HG03139 (cell line): ENCODE data around the gene INO80B.
"Not testable (repeated sequence)": the region's sequence is repeated elsewhere in the genome, so short reads cannot be mapped to it uniquely, and the experiment has no call there.

ENCODE experiments used
- ATAC-seq: cut with Tn5 transposase; IDR thresholded peaks from one replicate; pipeline ENCODE4 v1.9.1; 2021; ENCODE audit not compliant: unreplicated experiment

Gene INO80B

DNA sequence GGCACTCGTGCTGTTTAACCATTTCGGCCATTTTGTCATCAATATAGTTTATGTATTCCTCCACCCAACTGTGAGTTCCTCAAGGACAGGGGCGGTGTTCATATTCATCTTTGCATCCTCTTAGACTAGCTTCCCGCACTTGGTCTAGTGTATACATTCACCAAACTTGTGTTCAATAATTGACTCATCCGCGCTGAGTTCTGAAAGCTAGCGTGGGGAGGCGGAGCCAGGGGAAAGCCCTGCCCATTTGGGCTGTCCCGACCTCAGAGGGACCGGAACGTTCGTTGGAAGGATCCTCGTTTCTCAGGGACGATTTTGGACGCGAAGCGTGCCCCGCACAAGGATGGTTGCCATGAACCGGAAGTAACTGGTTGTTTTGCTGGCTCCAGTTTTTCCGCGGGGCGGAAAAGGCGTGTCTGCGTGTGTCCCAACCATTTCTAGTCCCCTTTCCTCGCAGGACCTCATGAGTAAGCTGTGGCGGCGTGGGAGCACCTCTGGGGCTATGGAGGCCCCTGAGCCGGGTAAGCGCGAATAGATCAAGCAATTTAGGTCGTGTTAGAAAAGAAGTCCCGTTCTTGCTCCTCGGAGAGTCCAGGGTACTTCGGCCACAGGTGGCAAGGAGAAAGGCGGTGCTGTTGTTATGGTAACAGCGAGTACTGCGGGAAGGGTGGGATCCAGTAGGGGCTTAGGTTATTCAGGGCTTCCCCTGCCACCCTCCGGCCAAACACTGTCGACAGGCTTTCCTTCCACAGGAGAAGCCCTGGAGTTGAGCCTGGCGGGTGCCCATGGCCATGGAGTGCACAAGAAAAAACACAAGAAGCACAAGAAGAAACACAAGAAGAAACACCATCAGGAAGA, at the start of gene INO80B:
INO80B (plus strand) TSS at position 434 of the 858 bp plus-strand sequence; CDS start at position 464, 30 bp downstream.
- ATAC-seq: peak; percentile 35

DNA sequence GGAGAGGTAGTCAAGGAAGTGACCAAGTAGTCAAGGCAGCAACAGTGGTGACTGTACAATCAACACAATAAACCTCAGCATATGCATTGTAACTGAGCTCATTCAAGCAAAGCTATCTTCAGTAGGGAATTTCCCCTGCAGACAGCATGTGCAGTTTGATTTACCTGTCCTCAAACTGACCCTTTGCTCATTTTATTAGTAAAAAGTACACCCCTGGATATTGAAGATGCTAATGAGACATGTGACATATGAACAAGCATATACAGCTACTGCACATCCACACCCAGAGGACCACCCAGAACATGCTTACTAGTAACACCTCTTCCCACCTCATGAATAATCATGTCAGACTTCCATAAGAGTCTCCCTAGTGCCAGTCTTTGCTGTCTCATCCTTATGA, 48.9 kb upstream of the INO80B start:
- no peak for ATAC-seq

DNA sequence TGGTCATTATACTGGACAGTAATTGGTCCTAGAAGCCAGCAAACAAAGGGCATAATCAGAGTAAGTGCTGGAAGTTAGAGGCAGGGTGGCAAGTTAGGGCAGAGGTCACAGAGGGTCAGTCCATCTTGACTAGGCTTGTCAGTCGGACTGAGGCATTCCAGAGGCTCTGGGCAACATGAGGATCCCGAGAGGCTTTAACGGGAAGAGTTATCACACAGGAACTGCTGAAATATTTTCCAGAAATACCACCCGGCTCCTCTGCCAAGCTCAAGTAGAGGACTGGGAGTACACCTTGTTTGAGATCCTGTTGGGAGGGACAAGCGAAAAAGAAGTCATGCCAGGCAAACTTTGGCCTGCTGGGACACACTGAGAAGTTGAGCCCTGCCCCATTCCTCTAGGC, 47.2 kb upstream of the INO80B start:
- ATAC-seq: no peak

DNA sequence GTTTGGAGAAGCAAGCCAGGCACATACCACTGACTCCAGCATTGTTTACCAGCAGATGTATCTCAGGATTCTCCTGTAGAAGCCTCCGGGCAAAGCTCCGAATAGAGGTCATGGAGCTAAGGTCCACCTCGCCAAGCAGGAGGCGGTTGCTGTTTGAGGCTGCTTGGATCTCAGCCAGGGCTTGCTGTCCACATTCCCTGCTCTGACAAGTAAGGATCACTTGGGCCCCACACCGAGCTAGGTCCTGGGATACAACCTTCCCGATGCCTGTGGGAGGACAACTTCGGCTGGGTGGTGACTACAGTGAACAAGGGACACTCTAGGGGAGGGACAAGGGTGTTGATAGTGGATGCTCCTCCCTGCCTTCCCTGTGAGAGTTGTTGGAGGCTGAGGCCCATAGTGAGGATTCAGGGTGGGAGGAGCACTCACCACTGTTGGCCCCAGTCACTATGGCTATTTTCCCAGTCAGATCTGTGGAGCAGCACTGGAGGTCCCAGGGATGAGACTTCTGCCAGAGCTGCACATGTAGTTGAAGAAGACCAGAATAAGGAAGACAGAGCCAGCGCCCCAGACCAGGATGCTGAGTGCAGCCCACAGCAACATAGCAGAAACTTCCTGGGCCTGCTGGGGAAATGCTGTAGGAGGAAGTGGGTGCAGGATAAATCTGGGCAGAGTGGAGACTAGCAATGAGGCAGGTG, 41.7 kb upstream of the INO80B start:
- ATAC-seq: no peak

GRCh38 chr2:74414441-74414840, 40.4 kb upstream of the INO80B start:
- ATAC-seq: no peak

- no peak for ATAC-seq
These were observed 39.8 kb upstream of the INO80B start for GRCh38 chr2:74414881-74415761.

DNA sequence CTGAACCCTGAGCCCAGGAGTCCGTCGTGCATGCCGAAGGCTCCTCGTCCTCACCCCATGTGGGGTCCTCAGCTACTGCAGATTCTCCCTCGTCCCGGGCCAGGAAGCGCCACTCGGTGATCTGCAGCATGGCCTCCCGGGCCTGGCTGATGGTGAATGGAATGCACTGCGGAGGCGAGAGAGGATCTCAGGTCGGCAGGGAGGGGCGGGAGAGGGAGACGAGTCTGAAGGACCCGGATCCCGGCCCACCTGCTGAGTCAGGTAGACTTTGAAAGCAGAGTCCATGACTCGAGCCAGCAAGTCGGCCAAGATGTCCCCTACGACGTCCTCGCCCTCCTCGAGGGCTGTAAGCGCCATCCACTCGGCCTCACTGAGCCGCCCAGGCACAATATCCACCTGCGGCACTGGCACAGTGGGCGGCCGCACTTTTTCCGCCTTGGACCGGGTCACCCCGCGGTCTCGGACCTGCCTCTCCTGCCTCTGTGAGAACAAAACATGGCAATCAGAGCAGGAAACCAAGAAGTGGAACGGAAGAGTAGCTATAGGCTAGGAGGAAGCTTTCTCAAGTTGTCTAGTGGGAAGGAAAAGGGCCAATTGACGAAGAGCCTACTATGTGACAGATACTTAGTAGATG, 39.0 kb upstream of the INO80B start:
- no peak for ATAC-seq

- no peak for ATAC-seq
These were observed 38.1 kb upstream of the INO80B start for GRCh38 chr2:74416778-74417177.

DNA sequence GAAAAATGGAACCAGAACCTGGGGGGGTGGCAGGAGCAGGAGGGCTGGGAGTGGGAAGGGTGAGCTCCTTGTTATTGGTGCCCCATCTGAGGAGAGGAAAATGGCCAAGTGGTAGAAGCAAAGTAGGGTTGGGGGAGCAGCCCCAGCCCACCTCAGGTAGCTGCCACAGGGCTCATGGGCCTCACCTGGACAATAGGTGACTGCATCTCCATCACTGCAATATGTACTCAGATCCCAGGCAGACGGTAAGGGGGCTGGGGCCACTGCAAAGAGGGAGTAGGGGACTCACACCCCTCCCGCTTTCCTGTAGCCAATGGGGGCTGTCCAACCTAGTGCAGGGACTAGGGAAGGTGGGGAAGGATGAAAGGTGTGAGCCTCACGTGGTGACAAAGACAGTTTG, 37.7 kb upstream of the INO80B start:
- ATAC-seq: no peak

GRCh38 chr2:74417763-74418162, 37.1 kb upstream of the INO80B start:
- ATAC-seq: no peak

DNA sequence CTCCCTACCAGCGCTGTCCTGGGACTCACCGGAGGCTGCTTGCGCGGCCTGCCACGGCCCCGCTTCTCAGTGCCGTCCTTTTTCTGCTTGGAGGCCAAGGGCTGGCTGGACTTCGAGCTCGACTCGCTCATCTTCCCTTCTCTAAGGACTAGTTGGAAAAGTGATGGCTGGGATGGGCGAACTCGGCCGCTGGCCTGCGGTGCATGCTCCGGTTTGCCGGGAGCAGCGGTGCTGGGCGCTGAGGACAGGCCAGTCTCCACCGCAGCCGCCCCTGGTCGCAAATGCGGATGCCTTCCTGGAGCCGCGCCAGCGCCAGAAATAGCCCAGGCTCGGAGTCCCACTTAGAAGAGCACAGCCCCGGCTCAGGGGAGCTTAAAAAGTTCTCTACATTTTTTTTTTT, 36.6 kb upstream of the INO80B start:
- ATAC-seq: no peak

DNA sequence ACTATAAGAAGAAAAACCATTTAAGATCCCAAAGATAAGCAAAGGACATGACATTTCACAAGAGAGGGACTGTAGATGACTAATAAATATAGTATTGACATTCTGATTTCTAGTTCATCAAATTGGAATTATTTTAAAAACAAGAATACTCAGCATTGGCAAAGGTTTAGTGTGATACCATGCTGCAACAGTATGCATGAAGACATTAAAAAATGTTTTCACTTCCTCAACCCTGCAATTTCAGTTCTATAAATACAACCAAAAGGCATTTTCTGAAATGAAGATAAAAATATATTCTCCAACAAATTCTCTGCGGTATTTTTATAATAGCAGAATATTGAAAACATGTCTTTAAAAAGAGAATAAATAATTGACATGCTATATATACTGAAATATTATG, 35.5 kb upstream of the INO80B start:
- ATAC-seq: no peak

DNA sequence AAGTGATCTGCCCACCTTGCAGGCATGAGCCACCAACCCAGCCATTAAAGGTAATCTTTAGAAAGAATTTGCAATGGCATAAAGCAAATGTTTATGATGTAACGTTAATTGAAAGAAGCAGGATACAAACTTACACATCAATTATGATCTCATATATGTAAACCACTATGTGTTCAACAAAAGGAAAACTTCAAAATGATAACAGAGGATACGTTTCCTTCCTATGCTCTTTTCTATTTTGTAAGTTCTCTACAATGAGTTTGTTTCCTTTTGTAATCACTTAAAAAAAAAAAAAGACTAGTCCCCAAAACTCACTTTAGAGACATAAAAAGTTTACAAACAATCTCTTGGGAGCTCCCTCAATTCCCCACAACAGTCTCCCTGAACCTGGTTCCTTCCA, 34.9 kb upstream of the INO80B start:
- ATAC-seq: no peak

DNA sequence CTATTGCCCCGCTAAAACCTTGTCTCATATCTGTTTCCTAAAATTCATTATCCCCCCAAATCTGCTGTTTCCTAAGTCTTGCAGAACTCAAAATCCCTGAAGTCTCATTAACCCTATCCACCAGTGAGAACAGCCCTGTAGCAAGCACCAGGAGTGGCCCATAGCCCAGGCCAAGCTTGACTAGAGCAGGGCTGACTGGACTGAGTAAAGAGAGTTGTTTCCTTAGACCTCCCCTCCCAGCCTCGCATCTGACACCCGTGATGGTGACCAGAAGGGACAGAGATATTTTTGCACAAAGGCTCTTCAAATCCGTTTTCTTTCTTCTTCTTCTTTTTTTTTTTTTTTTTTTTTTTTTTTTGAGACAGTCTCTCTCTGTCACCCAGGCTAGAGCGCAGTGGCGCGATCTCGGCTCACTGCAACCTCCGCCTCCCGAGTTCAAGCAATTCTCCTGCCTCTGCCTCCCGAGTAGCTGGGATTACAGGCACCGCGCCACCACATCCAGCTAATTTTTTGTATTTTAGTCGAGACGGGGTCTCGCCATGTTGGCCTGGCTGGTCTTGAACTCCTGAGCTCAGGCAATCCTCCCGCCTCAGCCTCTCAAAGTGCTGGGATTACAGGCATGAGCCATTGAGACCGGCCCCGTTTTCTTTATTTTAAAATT, 34.3 kb upstream of the INO80B start:
- not testable (repeated sequence) for ATAC-seq

- ATAC-seq: peak; percentile 89
These were observed 33.5 kb upstream of the INO80B start, which contains the start of the genes C2orf81 and WDR54 for GRCh38 chr2:74421221-74421870. TSS of gene C2orf81 (minus strand) at chr2:74421619. CDS start at chr2:74421560, 59 bp downstream. TSS of gene WDR54 (plus strand) at chr2:74421730. CDS start at chr2:74422154, 424 bp downstream.

DNA sequence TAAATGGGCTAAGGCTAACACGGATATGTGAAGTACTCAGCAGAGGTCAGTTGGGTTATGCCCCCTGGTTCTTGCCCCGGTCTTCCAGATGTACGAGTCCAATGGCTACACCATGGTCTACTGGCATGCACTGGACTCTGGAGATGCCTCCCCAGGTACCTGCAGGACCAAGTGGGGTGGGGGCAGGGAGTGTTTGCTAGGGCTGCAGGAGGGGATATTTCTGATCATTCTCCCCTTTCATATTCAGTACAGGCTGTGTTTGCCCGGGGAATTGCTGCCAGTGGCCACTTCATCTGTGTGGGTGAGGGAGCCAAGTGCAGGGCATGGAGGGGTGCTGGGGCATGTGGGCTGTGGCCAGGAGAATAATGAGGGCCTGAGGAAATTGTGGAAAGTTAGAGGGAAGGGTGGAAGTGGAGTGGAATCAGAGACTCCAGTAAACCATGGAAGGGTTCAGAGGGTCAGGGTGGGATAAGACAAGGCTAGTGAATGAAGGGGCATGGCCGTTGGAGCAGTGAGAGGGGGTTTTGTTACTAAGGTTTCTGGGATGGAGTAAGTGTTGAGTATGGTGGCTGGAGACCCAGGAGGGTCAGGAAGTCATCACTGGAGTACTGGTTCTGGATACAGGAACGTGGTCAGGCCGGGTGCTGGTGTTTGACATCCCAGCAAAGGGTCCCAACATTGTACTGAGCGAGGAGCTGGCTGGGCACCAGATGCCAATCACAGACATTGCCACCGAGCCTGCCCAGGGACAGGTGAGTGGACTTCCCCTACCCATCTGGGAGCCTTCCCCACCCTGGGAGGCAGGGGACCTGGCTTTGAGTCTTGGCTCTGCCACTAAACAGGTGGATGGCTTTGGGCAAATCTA, 31.4 kb upstream of the INO80B start:
- no peak for ATAC-seq

- no peak for ATAC-seq
These were observed 30.5 kb upstream of the INO80B start for GRCh38 chr2:74424139-74424992.

GRCh38 chr2:74424995-74425406, 29.9 kb upstream of the INO80B start:
- no peak for ATAC-seq
